Measurements from ENCODE around the gene KAZN.

GRCh38 chr1:14555091-14555490 is 43.4 kb upstream of the KAZN start:
- TF ChIP-seq POLR2AphosphoS5 (IDR thresholded peaks at IDR 0.05) (no peak), CTCF (IDR thresholded peaks at IDR 0.05 in 8 of 11, conservative IDR thresholded peaks at IDR 0.05 in 3 of 11) (no peak), POLR2A (IDR thresholded peaks at IDR 0.05) (no peak)
